ENCODE measurements around the gene SRSF12.

The SRSF12 gene

DNA sequence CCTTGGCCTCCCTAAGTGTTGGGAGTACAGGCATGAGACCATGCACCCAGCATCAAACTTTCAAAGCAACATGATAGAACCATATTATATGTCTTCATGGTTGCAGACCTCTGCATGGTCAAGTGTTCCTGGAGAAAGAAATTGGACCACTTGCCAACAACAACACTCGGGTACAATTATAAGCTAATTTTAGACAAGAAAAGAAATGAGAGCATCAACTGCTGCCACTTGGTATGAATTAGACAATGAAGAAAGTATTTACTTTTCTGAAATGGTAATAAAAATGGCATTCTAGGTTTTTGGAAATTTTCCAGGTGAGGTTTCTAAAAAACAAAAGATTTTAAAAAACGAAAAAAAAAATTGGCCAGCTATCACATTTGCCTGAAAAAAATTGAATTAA, 20.3 kb upstream of the SRSF12 start:
- Histone ChIP-seq H3F3A (ENCODE audit: insufficient read depth) (no peaks in the 10 kb centered on the region), H3K27me3 (ENCODE audit: low read length) (no peaks in the 10 kb centered on the region), H3K9ac (ENCODE audit: low read length) (no peak overlapping the region), H3K27ac (ENCODE audit: low read depth, low read length) (no peak overlapping the region), H3K4me2 (ENCODE audit: low read depth, low read length, poor library complexity, severe bottlenecking) (no peak overlapping the region), H3K79me2 (ENCODE audit: insufficient read depth, low read length) (no peaks in the 10 kb centered on the region), H3K9me2 (replicated peaks; ENCODE audit: insufficient read depth, low read length) (no peaks in the 10 kb centered on the region), H3K4me3 (ENCODE audit: insufficient read depth, low read length, poor library complexity, severe bottlenecking) (no peak overlapping the region), H2AFZ (ENCODE audit: low read depth, low read length, severe bottlenecking) (no peak overlapping the region), H3K9me3 (ENCODE audit: insufficient read depth, low read length) (no peaks in the 10 kb centered on the region), H4K20me1 (ENCODE audit: low read depth, low read length) (no peaks in the 10 kb centered on the region), H3K36me3 (ENCODE audit: low read length) (no peaks in the 10 kb centered on the region)
- TF ChIP-seq EZH2phosphoT487 (conservative IDR thresholded peaks at IDR 0.05; ENCODE audit: low read length): no peak
- TF ChIP-seq, protein P1, sequence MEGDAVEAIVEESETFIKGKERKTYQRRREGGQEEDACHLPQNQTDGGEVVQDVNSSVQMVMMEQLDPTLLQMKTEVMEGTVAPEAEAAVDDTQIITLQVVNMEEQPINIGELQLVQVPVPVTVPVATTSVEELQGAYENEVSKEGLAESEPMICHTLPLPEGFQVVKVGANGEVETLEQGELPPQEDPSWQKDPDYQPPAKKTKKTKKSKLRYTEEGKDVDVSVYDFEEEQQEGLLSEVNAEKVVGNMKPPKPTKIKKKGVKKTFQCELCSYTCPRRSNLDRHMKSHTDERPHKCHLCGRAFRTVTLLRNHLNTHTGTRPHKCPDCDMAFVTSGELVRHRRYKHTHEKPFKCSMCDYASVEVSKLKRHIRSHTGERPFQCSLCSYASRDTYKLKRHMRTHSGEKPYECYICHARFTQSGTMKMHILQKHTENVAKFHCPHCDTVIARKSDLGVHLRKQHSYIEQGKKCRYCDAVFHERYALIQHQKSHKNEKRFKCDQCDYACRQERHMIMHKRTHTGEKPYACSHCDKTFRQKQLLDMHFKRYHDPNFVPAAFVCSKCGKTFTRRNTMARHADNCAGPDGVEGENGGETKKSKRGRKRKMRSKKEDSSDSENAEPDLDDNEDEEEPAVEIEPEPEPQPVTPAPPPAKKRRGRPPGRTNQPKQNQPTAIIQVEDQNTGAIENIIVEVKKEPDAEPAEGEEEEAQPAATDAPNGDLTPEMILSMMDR (IDR thresholded peaks at IDR 0.05; ENCODE audit: insufficient read depth, low read length, poor library complexity, severe bottlenecking): no peak

DNA sequence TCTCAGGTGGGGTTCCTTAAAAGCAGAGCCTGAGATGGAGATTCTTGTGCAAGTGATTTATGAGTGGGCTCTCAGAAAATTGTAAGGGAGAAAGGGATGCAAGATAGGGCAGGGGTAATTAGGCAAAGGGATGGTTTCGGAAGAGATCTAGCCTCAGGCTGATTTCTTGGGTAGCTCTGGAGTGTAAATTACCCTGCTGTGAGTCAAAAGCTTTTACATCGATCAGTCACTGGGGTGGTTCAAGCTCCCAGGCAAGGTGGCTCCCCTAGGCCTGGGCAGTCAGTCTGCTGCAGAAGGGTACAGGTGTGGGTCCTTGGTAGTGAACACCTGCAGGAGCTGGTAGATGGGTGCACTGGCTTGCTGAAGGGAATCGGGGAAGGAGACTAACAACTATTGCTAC, 16.9 kb upstream of the SRSF12 start:
- Histone ChIP-seq H3K36me3 (ENCODE audit: low read length) (no peaks in the 10 kb centered on the region), H3K79me2 (ENCODE audit: insufficient read depth, low read length) (no peaks in the 10 kb centered on the region), H3K27ac (ENCODE audit: low read depth, low read length) (no peak overlapping the region), H3K27me3 (ENCODE audit: low read length) (no peaks in the 10 kb centered on the region), H3F3A (ENCODE audit: insufficient read depth) (no peaks in the 10 kb centered on the region), H3K9me2 (replicated peaks; ENCODE audit: insufficient read depth, low read length) (no peaks in the 10 kb centered on the region), H3K4me3 (ENCODE audit: insufficient read depth, low read length, poor library complexity, severe bottlenecking) (no peak overlapping the region), H2AFZ (ENCODE audit: low read depth, low read length, severe bottlenecking) (no peak overlapping the region), H4K20me1 (ENCODE audit: low read depth, low read length) (no peaks in the 10 kb centered on the region), H3K9ac (ENCODE audit: low read length) (no peak overlapping the region), H3K4me2 (ENCODE audit: low read depth, low read length, poor library complexity, severe bottlenecking) (no peak overlapping the region), H3K9me3 (ENCODE audit: insufficient read depth, low read length) (no peaks in the 10 kb centered on the region)
- no peak for TF ChIP-seq EZH2phosphoT487 (conservative IDR thresholded peaks at IDR 0.05; ENCODE audit: low read length)
- TF ChIP-seq, protein P1 (IDR thresholded peaks at IDR 0.05; ENCODE audit: insufficient read depth, low read length, poor library complexity, severe bottlenecking): no peak

DNA sequence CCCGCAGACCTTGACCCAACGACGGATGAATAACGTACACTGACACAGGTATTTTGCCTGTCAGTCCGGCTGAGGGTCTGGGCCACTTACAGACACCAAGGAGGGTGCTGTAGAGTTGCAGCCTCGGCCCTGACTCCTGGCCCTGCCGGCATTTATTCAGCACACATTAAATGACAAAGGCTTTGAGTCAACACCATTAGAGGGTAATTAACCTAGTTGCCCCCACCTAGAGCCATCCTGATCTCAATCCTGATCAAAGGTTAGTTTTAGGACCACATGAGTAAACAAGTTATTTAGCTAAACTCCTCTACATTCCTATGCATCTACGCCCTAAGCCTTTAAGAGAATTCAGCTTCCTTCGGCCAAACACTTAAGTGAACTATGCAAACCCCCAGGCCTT, 16.1 kb upstream of the SRSF12 start:
- H3K27me3 ChIP-seq (ENCODE audit: low read length): no peaks in the 10 kb centered on the region
- TF ChIP-seq EZH2phosphoT487 (conservative IDR thresholded peaks at IDR 0.05; ENCODE audit: low read length): no peak
- TF ChIP-seq, protein P1 (IDR thresholded peaks at IDR 0.05; ENCODE audit: insufficient read depth, low read length, poor library complexity, severe bottlenecking): no peak
- H3K36me3 ChIP-seq (ENCODE audit: low read length): no peaks in the 10 kb centered on the region
- no peak overlapping the region for H3K4me2 ChIP-seq (ENCODE audit: low read depth, low read length, poor library complexity, severe bottlenecking)
- H3K79me2 ChIP-seq (ENCODE audit: insufficient read depth, low read length): no peaks in the 10 kb centered on the region
- H3K27ac ChIP-seq (ENCODE audit: low read depth, low read length): no peak overlapping the region
- H3F3A ChIP-seq (ENCODE audit: insufficient read depth): no peaks in the 10 kb centered on the region
- no peak overlapping the region for H3K9ac ChIP-seq (ENCODE audit: low read length)
- H3K9me3 ChIP-seq (ENCODE audit: insufficient read depth, low read length): no peaks in the 10 kb centered on the region
- H4K20me1 ChIP-seq (ENCODE audit: low read depth, low read length): no peaks in the 10 kb centered on the region
- H2AFZ ChIP-seq (ENCODE audit: low read depth, low read length, severe bottlenecking): no peak overlapping the region
- no peak overlapping the region for H3K4me3 ChIP-seq (ENCODE audit: insufficient read depth, low read length, poor library complexity, severe bottlenecking)
- no peaks in the 10 kb centered on the region for H3K9me2 ChIP-seq (replicated peaks; ENCODE audit: insufficient read depth, low read length)

Measured in SU-DHL-6 (cell line).